GM12874 (cell line): ENCODE results near the gene TPRA1.

Experiments used
- TF ChIP-seq, protein P1 (sequence below): IDR thresholded peaks from 2 replicates; pipeline ENCODE4 v1.5.1; 2011; ENCODE audit warnings: low read depth, mild to moderate bottlenecking, control low read depth, low read length, moderate library complexity; ENCODE audit not compliant: insufficient read depth

Gene TPRA1

DNA sequence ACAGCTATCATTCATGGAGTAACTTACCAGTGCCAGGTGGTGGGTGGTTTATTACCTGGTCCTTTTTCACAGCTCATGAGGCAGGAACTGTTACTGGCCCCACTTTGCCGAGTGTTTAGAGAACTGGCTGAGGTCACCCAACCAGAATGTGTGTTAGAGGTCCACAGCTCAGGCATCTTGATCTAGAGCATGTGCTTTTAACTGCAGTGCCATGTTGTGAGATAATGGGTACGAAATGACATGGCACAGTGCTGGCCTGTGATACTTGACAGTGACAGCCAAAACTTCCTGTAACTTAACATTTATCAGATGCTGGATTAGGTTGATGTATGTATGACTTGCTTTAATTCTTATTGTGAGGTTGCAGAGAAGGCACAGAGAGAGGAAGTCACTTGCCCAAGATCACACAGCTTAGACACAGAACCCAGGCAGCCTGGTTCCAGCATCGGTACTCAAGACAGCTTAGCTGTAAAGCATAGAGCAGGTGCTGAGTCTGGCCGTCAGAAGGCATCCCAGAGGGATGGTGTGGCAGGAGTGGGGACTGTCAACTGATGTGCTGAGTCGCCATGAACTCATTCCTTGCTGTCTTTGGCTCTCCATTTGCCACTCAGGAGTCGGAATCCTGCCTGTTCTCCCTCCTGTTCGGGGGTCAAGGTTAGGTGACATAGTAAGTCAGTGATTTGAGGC, 17.3 kb upstream of the TPRA1 start:
- TF ChIP-seq, protein P1, sequence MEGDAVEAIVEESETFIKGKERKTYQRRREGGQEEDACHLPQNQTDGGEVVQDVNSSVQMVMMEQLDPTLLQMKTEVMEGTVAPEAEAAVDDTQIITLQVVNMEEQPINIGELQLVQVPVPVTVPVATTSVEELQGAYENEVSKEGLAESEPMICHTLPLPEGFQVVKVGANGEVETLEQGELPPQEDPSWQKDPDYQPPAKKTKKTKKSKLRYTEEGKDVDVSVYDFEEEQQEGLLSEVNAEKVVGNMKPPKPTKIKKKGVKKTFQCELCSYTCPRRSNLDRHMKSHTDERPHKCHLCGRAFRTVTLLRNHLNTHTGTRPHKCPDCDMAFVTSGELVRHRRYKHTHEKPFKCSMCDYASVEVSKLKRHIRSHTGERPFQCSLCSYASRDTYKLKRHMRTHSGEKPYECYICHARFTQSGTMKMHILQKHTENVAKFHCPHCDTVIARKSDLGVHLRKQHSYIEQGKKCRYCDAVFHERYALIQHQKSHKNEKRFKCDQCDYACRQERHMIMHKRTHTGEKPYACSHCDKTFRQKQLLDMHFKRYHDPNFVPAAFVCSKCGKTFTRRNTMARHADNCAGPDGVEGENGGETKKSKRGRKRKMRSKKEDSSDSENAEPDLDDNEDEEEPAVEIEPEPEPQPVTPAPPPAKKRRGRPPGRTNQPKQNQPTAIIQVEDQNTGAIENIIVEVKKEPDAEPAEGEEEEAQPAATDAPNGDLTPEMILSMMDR = no peak

DNA sequence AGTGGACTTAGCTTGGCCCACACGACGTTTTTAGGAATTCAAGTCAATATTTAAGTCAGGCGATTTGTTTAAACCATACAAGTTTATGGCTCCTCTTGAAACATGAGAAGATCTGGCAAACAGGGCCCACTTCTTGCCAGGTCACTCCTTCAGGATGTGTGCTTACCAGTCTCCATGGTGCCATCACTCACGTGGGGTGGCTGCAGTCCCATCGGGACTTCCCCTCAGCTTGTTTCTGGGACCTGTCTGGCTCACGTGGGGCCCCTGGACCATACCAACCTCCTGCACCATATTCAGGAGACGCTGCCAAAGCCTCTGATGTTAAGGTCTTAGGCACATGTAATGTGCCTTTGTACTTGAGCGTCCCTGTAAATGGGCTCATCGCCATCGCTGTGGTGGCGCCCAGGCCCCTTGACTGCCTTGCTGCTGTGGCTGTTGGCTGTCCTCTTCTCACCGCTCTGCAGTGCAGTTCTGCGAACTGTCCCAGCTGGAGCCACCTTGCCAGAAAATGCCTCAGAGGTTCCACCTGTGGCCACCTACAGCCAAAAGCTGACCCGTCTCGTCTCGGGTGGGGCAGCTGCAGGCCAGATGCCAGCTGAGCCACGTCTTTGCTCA, 16.6 kb upstream of the TPRA1 start:
- TF ChIP-seq, protein P1 = no peak

DNA sequence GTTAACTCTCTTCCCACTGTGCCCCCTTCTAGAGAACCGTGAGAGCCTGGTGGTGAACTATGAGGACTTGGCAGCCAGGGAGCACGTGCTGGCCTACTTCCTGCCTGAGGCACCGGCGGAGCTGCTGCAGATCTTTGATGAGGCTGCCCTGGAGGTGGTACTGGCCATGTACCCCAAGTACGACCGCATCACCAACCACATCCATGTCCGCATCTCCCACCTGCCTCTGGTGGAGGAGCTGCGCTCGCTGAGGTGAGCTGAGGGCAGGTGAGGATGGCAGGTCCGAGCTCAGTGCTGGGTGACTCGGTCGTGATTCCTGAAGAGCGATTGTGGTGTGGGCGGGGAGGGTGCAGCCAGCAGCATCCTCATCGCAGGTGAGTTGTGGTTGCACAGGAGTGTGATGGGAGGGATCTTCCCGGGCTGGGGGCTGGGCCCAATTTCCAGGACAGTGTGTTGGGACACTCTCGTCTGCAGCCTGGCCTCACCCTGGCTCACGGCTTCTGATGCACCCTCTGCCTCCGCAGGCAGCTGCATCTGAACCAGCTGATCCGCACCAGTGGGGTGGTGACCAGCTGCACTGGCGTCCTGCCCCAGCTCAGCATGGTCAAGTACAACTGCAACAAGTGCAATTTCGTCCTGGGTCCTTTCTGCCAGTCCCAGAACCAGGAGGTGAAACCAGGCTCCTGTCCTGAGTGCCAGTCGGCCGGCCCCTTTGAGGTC, 15.7 kb upstream of the TPRA1 start:
- TF ChIP-seq, protein P1 = no peak

- TF ChIP-seq, protein P1 = no peak
Observed at GRCh38 chr3:127604546-127605165, 14.1 kb upstream of the TPRA1 start.

- TF ChIP-seq, protein P1 = no peak
Observed at GRCh38 chr3:127604035-127604434, 13.5 kb upstream of the TPRA1 start.

DNA sequence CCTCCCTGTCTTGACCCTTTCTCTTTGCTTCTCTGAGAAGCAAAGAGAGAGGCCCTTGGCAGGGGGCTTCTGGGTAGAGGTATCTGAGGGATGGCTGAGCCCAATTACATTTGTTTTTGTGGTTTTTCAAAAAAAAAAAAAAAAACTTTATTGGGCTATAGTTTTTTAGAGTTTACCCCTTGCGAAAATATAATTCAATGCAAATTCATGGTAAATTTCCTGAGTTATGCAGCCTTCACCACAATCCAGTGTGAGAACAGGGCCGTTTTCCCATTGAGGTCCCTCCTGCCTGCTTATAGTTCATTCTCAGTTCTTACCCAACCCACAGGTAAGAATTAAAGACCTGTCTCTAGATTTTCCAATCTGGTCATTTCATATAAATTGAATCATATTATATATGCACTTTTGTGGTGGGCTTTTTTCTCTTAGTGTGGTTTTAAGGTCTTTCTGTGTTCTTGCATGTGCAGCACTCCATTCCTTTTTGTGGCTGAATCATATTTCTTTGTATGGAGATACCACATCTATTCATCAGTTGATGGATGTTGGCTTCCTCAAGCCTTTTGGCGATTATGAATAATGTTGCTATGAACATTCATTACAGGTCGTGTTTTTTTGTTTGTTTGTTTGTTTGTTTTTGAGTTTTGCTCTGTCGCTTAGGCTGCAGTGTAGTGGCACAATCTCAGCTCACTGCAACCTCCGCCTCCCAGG, 10.4 kb upstream of the TPRA1 start:
- TF ChIP-seq, protein P1 = no peak
